Gastroesophageal sphincter (tissue), 4 donors: ENCODE results near the gene RPP30. TPM values are rescaled to one million over a fixed set of nuclear protein-coding genes. Genes with fewer than 3 reads are reported as not detected.

Experiments
- ATAC-seq: fragments of 150-250 bp; one replicate; pipeline ENCODE4 v1.9.1; 2016; ENCODE audit warnings: mild to moderate bottlenecking, moderate library complexity
- H3K27ac ChIP-seq, 4 donors: fragments of 200-600 bp; sonication (generic) in 3 of 4; 1 replicate in 3 of 4; 2 replicates in 1 of 4; pipeline ENCODE4 v1.5.1; 2016 to 2019
- H3K27me3 ChIP-seq: fragments of 200-600 bp; sonication (generic); one replicate; pipeline ENCODE4 v1.5.1; 2019
- H3K36me3 ChIP-seq, 2 donors: fragments of 200-600 bp; sonication (generic); one replicate each; pipeline ENCODE4 v1.5.1; 2019; ENCODE audit warnings: control low read depth in 1 of 2
- H3K4me1 ChIP-seq, 3 donors: fragments of 200-600 bp; sonication (generic); 1 replicate in 2 of 3; 2 replicates in 1 of 3; pipeline ENCODE4 v1.5.1; 2016 to 2019; ENCODE audit warnings: control low read depth in 2 of 3
- H3K4me3 ChIP-seq, 2 donors: fragments of 200-600 bp; sonication (generic); one replicate each; pipeline ENCODE4 v1.5.1; 2019; ENCODE audit warnings: mild to moderate bottlenecking in 1 of 2, moderate library complexity in 1 of 2
- H3K9me3 ChIP-seq, 3 donors: fragments of 200-600 bp; sonication (generic); one replicate each; pipeline ENCODE4 v1.5.1; 2017 to 2019; ENCODE audit warnings: control low read depth in 2 of 3
- EP300 ChIP-seq: sonication (generic); formaldehyde crosslinking; IDR thresholded peaks from one replicate; pipeline ENCODE4 v1.6.1; 2017; ENCODE audit warnings: antibody characterized with exemption, mild to moderate bottlenecking
- POLR2A ChIP-seq, 2 donors: fragments of 450-650 bp; IDR thresholded peaks; one replicate each; pipeline ENCODE4 v1.6.1; 2017; ENCODE audit warnings: antibody characterized with exemption in 2 of 2, mild to moderate bottlenecking in 2 of 2, moderate library complexity in 1 of 2
- POLR2AphosphoS5 ChIP-seq: sonication (generic); formaldehyde crosslinking; IDR thresholded peaks from one replicate; pipeline ENCODE4 v1.6.1; 2017; ENCODE audit warnings: antibody characterized with exemption
- WGBS, 2 donors: methylation state at CpG; one replicate each; pipeline ENCODE4 v1.1.5; 2018; ENCODE audit warnings: low coverage in 1 of 2; 5-methylcytosine and 5-hydroxymethylcytosine counted together
- total RNA-seq, 4 donors: library from RNA; depleted of rRNA; stranded (reverse); fragments of >200 nt; gene quantifications; one replicate each; pipeline ENCODE4 v1.1.0, GENCODE V29; 2016
- TF ChIP-seq, protein P1 (sequence below), 4 experiments: fragments of 200-600 bp in 2 of 4; fragments of 450-650 bp in 2 of 4; sonication (generic) in 1 of 4; IDR thresholded peaks; one replicate each; pipeline ENCODE4 v1.5.1; 2017 to 2019; ENCODE audit warnings: antibody characterized with exemption in 4 of 4, mild to moderate bottlenecking in 2 of 4, moderate library complexity in 2 of 4

The RPP30 gene
- total RNA-seq, 4 donors from 2014 or later: 25.0 to 44.2 (median 30.8) TPM

DNA sequence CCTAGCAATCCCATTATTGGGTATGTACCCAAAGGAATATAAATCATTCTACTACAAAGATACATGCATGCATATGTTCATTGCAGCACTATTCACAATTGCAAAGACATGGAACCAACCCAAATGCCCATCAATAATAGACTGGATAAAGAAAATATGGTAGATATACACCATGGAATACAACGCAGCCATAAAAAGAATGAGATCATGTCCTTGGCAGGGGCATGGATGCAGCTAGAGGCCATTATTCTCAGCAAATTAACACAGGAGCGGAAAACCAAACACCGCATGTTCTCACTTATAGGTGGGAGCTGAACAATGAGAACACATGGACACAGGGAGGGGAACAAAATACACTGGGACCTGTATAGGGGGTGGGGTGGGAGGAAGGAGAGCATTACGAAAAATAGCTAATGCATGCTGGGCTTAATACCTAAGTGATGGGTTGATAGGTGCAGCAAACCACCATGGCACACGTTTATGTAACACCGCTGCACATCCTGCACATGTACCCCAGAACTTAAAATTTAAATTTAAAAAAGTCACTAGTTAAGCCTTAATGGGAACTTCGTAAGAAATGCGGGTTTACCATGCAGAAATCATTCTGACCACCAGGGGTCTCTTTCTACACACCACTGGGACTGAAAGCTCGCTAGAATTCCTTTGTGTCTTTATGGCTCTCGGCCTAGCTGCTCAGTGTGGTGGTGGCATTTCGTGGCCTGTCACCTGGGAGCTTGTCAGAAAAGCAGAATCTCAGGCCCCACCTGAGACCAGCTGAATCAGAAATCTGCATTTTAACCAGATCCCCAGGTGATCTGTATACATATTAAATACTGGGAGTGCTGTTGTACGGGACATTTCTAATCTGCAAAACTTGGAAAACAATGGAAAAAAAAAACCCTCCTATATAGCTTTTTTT is 39.6 kb downstream of the RPP30 start:
- peak; percentile 61 for ATAC-seq
- Histone ChIP-seq H3K36me3 (peaks cover 0 to 18% of the 10 kb centered on the region in 2 donors), H3K4me1 (peaks cover 0 to 4% (median 0%) of the 10 kb centered on the region in 3 donors), H3K27me3 (peaks cover 13% of the 10 kb centered on the region), H3K27ac (no peak overlapping the region), H3K9me3 (no peaks in the 10 kb centered on the region), H3K4me3 (no peak overlapping the region)
- no peak for TF ChIP-seq POLR2A (IDR thresholded peaks at IDR 0.05)
- TF ChIP-seq, protein P1, sequence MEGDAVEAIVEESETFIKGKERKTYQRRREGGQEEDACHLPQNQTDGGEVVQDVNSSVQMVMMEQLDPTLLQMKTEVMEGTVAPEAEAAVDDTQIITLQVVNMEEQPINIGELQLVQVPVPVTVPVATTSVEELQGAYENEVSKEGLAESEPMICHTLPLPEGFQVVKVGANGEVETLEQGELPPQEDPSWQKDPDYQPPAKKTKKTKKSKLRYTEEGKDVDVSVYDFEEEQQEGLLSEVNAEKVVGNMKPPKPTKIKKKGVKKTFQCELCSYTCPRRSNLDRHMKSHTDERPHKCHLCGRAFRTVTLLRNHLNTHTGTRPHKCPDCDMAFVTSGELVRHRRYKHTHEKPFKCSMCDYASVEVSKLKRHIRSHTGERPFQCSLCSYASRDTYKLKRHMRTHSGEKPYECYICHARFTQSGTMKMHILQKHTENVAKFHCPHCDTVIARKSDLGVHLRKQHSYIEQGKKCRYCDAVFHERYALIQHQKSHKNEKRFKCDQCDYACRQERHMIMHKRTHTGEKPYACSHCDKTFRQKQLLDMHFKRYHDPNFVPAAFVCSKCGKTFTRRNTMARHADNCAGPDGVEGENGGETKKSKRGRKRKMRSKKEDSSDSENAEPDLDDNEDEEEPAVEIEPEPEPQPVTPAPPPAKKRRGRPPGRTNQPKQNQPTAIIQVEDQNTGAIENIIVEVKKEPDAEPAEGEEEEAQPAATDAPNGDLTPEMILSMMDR (IDR thresholded peaks at IDR 0.05): peak; percentile 70 to 89 (median 74)
- 29 to 39% methylated on average over 9 to 12 of the region's 12 CpGs for WGBS, 2 donors

GRCh38 chr10:90912174-90912573 is 40.4 kb downstream of the RPP30 start:
- no peak for ATAC-seq
- no peak overlapping the region for H3K4me3 ChIP-seq
- WGBS, 2 donors: 60 to 61% methylated on average over 2 to 4 of the region's 4 CpGs
- peaks cover 21% of the 10 kb centered on the region for H3K27me3 ChIP-seq
- TF ChIP-seq EP300: no peak
- TF ChIP-seq, protein P1 (IDR thresholded peaks at IDR 0.05): no peak
- no peak for TF ChIP-seq POLR2AphosphoS5
- TF ChIP-seq POLR2A (IDR thresholded peaks at IDR 0.05): no peak
- peaks cover 0 to 4% (median 0%) of the 10 kb centered on the region in 3 donors for H3K4me1 ChIP-seq
- peaks cover 0 to 12% of the 10 kb centered on the region in 2 donors for H3K36me3 ChIP-seq
- no peak overlapping the region for H3K27ac ChIP-seq
- no peaks in the 10 kb centered on the region for H3K9me3 ChIP-seq

DNA sequence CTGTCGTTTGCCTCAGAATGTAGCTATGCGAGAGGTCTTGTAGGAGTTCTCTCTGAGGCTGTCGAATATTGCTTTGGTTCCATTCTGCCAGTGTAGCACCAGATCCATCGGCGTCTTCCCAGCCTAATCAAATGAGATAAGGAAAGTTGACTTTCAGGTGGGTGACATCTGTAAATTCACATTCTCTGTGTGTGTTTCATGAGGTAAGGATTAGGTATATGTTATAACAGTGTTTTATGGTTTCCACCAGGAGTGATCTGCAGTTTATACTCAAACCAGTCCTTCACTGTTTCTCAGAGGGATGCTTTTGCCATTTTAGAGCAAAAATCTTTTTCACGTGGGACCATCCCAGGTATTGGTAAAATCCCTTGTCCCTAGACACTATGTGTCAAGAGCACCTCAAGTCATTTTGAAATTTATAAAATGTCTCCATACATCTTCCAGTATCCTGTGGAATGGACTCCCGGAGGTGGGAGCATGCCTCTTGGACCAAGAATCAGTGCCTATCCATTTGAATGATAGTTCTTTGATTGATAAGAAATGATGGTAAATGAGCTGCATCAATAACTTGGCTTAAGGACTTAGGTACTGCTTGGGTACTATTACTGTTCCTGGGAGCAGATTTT is 41.2 kb downstream of the RPP30 start:
- Histone ChIP-seq H3K4me3 (no peak overlapping the region), H3K27me3 (peaks cover 23% of the 10 kb centered on the region), H3K9me3 (no peaks in the 10 kb centered on the region), H3K36me3 (peaks cover 0 to 4% of the 10 kb centered on the region in 2 donors), H3K27ac (no peak overlapping the region), H3K4me1 (peaks cover 0 to 4% (median 0%) of the 10 kb centered on the region in 3 donors)
- TF ChIP-seq, protein P1 (IDR thresholded peaks at IDR 0.05): no peak
- TF ChIP-seq POLR2AphosphoS5: no peak
- no peak for TF ChIP-seq POLR2A (IDR thresholded peaks at IDR 0.05)
- 93 to 94% methylated on average over 6 to 7 of the region's 7 CpGs for WGBS, 2 donors
- no peak for ATAC-seq

DNA sequence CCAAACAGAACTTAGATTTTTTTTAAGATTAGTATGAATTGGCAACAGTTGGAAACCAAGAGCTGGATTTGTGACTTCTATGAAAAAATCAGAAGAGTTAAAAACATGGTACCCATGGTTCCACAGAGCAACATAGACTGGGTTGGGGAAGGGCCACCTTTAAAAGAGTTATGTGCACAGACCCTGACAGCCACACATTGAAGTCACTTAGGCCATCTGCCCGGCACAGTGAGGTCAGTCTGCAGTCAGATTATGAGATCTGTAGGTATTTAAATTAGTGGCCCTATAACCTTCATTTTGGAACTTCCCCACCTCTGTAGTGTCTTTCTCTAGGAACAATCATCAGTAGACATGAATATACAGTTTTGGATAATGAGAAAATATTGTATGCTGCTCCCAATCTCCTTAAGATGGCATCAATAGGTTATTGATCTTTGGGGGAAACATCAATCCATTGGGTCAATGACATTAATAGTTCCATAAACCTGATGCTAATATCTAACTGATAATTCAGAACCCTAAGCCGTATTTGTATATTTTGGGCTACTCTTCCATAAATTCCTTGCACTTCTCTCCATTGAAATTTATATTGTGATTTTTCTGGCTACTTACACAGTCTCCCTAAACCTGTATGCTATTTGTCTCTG is 42.1 kb downstream of the RPP30 start:
- peaks cover 0 to 4% (median 0%) of the 10 kb centered on the region in 3 donors for H3K4me1 ChIP-seq
- no peak for ATAC-seq
- H3K9me3 ChIP-seq: no peaks in the 10 kb centered on the region
- no peak overlapping the region for H3K27ac ChIP-seq
- no peaks in the 10 kb centered on the region for H3K36me3 ChIP-seq
- WGBS, 2 donors: 86 to 94% methylated on average over 1 to 2 of the region's 2 CpGs
- TF ChIP-seq, protein P1 (IDR thresholded peaks at IDR 0.05): no peak
- TF ChIP-seq POLR2A (IDR thresholded peaks at IDR 0.05) (no peak), EP300 (no peak), POLR2AphosphoS5 (no peak)
- no peak overlapping the region for H3K4me3 ChIP-seq
- peaks cover 23% of the 10 kb centered on the region for H3K27me3 ChIP-seq
